CD14-positive monocyte (primary cell): ENCODE data around the gene SELENBP1. TPM values are rescaled to one million over a fixed set of nuclear protein-coding genes. Genes with fewer than 3 reads are reported as not detected.
"Not testable (repeated sequence)": the region's sequence is repeated elsewhere in the genome, so short reads cannot be mapped to it uniquely, and the experiment has no call there.

ENCODE experiments used
- DNase-seq, 3 donors: peaks; one replicate each; pipeline ENCODE4 v3.0.0-alpha.2; 2011 to 2022
- H2AFZ ChIP-seq: 2 replicates; pipeline ENCODE4 v1.6.0; 2012; ENCODE audit warnings: mild to moderate bottlenecking, low read depth, low read length, inconsistent platforms; ENCODE audit not compliant: insufficient read depth, poor library complexity, severe bottlenecking
- H3K27ac ChIP-seq, 2 donors: 1 replicate in 1 of 2; 2 replicates in 1 of 2; pipeline ENCODE4 v1.5.1; 2012 to 2013; ENCODE audit warnings: low read length in 2 of 2, control low read depth in 1 of 2, inconsistent platforms in 1 of 2, low read depth in 1 of 2, mild to moderate bottlenecking in 1 of 2
- H3K27me3 ChIP-seq, 2 donors: one replicate each; pipeline versions ENCODE4 v1.6.0 to v1.6.1; 2011 to 2013; ENCODE audit warnings: low read length in 2 of 2; ENCODE audit not compliant: control insufficient read depth in 2 of 2, insufficient read depth in 2 of 2
- H3K36me3 ChIP-seq, 2 donors: replicated peaks in 1 of 2; 1 replicate in 1 of 2; 2 replicates in 1 of 2; pipeline versions ENCODE4 v1.5.1 to v1.6.1; 2012 to 2013; ENCODE audit warnings: low read length in 2 of 2, control low read depth in 1 of 2, inconsistent platforms in 1 of 2, mild to moderate bottlenecking in 1 of 2; ENCODE audit not compliant: insufficient read depth in 2 of 2, control insufficient read depth in 1 of 2
- H3K4me1 ChIP-seq, 2 donors: 1 replicate in 1 of 2; 2 replicates in 1 of 2; pipeline versions ENCODE4 v1.5.1 to v1.6.1; 2012 to 2013; ENCODE audit warnings: low read length in 2 of 2, control low read depth in 1 of 2, inconsistent platforms in 1 of 2, mild to moderate bottlenecking in 1 of 2, moderate library complexity in 1 of 2; ENCODE audit not compliant: insufficient read depth in 2 of 2, control insufficient read depth in 1 of 2
- H3K4me2 ChIP-seq: replicated peaks from 2 replicates; pipeline ENCODE3; 2012; ENCODE audit warnings: low read length, moderate library complexity, mild to moderate bottlenecking; ENCODE audit not compliant: poor library complexity, severe bottlenecking; ENCODE audit errors: extremely low read depth
- H3K4me3 ChIP-seq, 3 experiments: fragments of 200-600 bp in 1 of 3; sonication (generic) in 1 of 3; replicated peaks in 1 of 3; 1 replicate in 2 of 3; 2 replicates in 1 of 3; pipeline ENCODE4 v1.5.1; 2011 to 2013; ENCODE audit warnings: low read length in 3 of 3, mild to moderate bottlenecking in 3 of 3, control low read depth in 2 of 3, low read depth in 2 of 3, inconsistent platforms in 1 of 3, moderate library complexity in 1 of 3
- H3K79me2 ChIP-seq: 2 replicates; pipeline ENCODE4 v1.6.0; 2012; ENCODE audit warnings: mild to moderate bottlenecking, control low read depth, inconsistent platforms, low read length, moderate library complexity; ENCODE audit not compliant: insufficient read depth
- H3K9ac ChIP-seq: 2 replicates; pipeline ENCODE4 v1.6.0; 2017; ENCODE audit warnings: low read length, mild to moderate bottlenecking; ENCODE audit not compliant: insufficient read depth, poor library complexity, severe bottlenecking
- H3K9me3 ChIP-seq, 2 donors: replicated peaks in 1 of 2; 1 replicate in 1 of 2; 2 replicates in 1 of 2; pipeline versions ENCODE4 v1.5.1 to v1.6.1; 2012 to 2013; ENCODE audit warnings: low read length in 2 of 2, control low read depth in 1 of 2; ENCODE audit not compliant: control insufficient read depth in 1 of 2, insufficient read depth in 1 of 2
- H4K20me1 ChIP-seq: 2 replicates; pipeline ENCODE4 v1.6.0; 2012; ENCODE audit warnings: mild to moderate bottlenecking, low read length, control low read depth, moderate library complexity; ENCODE audit not compliant: insufficient read depth
- H3K27ac Mint-ChIP-seq, 7 donors: one replicate each; pipeline ENCODE4 v1.8.0; 2020; ENCODE audit warnings: mild to moderate bottlenecking in 7 of 7, mixed read lengths in 7 of 7, moderate library complexity in 6 of 7, inconsistent platforms in 2 of 7
- H3K27me3 Mint-ChIP-seq, 3 donors: one replicate each; pipeline ENCODE4 v1.8.0; 2021 to 2022; ENCODE audit warnings: low read depth in 3 of 3, mild to moderate bottlenecking in 3 of 3, mixed read lengths in 3 of 3, moderate library complexity in 3 of 3, inconsistent platforms in 1 of 3
- H3K36me3 Mint-ChIP-seq, 2 donors: one replicate each; pipeline ENCODE4 v1.8.0; 2020; ENCODE audit warnings: mixed read lengths in 2 of 2, inconsistent platforms in 1 of 2, mild to moderate bottlenecking in 1 of 2
- H3K4me1 Mint-ChIP-seq: one replicate; pipeline ENCODE4 v1.8.0; 2020; ENCODE audit warnings: mild to moderate bottlenecking, mixed read lengths
- H3K4me3 Mint-ChIP-seq, 2 donors: one replicate each; pipeline ENCODE4 v1.8.0; 2020; ENCODE audit warnings: mild to moderate bottlenecking in 2 of 2, mixed read lengths in 2 of 2, moderate library complexity in 1 of 2
- H3K9me3 Mint-ChIP-seq, 7 donors: one replicate each; pipeline ENCODE4 v1.8.0; 2020 to 2022; ENCODE audit warnings: mixed read lengths in 7 of 7, mild to moderate bottlenecking in 6 of 7, moderate library complexity in 6 of 7, inconsistent platforms in 2 of 7
- WGBS: methylation state at CpG from one replicate; pipeline ENCODE4 v1.1.5; 2013; ENCODE audit warnings: missing lambda C conversion rate; ENCODE audit not compliant: insufficient coverage; 5-methylcytosine and 5-hydroxymethylcytosine counted together
- intact Hi-C, 2 donors: fragments of 100-400 bp; cut with micrococcal nuclease; formaldehyde crosslinking; loops; one replicate each; pipeline versions ENCODE4 v1.15.0 to v1.15.1; 2023
- polyA plus RNA-seq, 3 donors: library from polyadenylated mRNA; depleted of rRNA in 1 of 3; unstranded in 2 of 3; stranded (reverse) in 1 of 3; fragments of 300-500 nt in 2 of 3; fragments of >200 nt in 1 of 3; fragmentation: Illumina TruSeq in 2 of 3; gene quantifications; 1 replicate in 2 of 3; 2 replicates in 1 of 3; pipeline ENCODE4 v1.2.3, GENCODE V29; 2012 to 2021
- TF ChIP-seq, protein P1 (sequence below): fragments of 200-600 bp; IDR thresholded peaks from one replicate; pipeline ENCODE4 v1.8.0; 2022; ENCODE audit warnings: antibody characterized with exemption, mild to moderate bottlenecking

The SELENBP1 gene
- polyA plus RNA-seq, 3 donors, result 0.61 to 0.79 TPM; not detected in 1

GRCh38 chr1:151393583-151393982, 21.1 kb upstream of the SELENBP1 start:
- Mint-ChIP-seq H3K4me1 (no peaks in the 10 kb centered on the region), H3K27ac (no peak overlapping the region), H3K36me3 (no peaks in the 10 kb centered on the region), H3K4me3 (no peak overlapping the region), H3K9me3 (peaks cover 0 to 6% (median 4%) of the 10 kb centered on the region in 7 donors), H3K27me3 (peaks cover 0 to 17% (median 3%) of the 10 kb centered on the region in 3 donors)
- H3K27me3 ChIP-seq, result no peaks in the 10 kb centered on the region
- no peaks in the 10 kb centered on the region for H3K79me2 ChIP-seq
- H3K4me1 ChIP-seq, result no peaks in the 10 kb centered on the region
- DNase-seq, result no peak
- no peaks in the 10 kb centered on the region for H3K36me3 ChIP-seq
- TF ChIP-seq, protein P1, sequence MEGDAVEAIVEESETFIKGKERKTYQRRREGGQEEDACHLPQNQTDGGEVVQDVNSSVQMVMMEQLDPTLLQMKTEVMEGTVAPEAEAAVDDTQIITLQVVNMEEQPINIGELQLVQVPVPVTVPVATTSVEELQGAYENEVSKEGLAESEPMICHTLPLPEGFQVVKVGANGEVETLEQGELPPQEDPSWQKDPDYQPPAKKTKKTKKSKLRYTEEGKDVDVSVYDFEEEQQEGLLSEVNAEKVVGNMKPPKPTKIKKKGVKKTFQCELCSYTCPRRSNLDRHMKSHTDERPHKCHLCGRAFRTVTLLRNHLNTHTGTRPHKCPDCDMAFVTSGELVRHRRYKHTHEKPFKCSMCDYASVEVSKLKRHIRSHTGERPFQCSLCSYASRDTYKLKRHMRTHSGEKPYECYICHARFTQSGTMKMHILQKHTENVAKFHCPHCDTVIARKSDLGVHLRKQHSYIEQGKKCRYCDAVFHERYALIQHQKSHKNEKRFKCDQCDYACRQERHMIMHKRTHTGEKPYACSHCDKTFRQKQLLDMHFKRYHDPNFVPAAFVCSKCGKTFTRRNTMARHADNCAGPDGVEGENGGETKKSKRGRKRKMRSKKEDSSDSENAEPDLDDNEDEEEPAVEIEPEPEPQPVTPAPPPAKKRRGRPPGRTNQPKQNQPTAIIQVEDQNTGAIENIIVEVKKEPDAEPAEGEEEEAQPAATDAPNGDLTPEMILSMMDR, result no peak
- H2AFZ ChIP-seq, result no peak overlapping the region
- no peak overlapping the region for H3K4me3 ChIP-seq
- H3K27ac ChIP-seq, result no peak overlapping the region
- H3K4me2 ChIP-seq, result no peak overlapping the region
- no peak overlapping the region for H3K9ac ChIP-seq
- no peaks in the 10 kb centered on the region for H3K9me3 ChIP-seq
- intact Hi-C loops, result no loop called here
- H4K20me1 ChIP-seq, result no peaks in the 10 kb centered on the region

- WGBS, result no CpG with 5 or more reads among the region's 3 CpGs
- Histone ChIP-seq H3K36me3 (no peaks in the 10 kb centered on the region), H2AFZ (no peak overlapping the region), H4K20me1 (no peaks in the 10 kb centered on the region), H3K4me2 (no peak overlapping the region), H3K4me3 (no peak overlapping the region), H3K9me3 (no peaks in the 10 kb centered on the region), H3K79me2 (no peaks in the 10 kb centered on the region), H3K4me1 (no peaks in the 10 kb centered on the region), H3K27ac (no peak overlapping the region), H3K9ac (no peak overlapping the region), H3K27me3 (no peaks in the 10 kb centered on the region)
- H3K27ac Mint-ChIP-seq, result no peak overlapping the region
- peaks cover 0 to 5% (median 4%) of the 10 kb centered on the region in 7 donors for H3K9me3 Mint-ChIP-seq
- H3K36me3 Mint-ChIP-seq, result no peaks in the 10 kb centered on the region
- no peak for DNase-seq
- no peaks in the 10 kb centered on the region for H3K4me1 Mint-ChIP-seq
- TF ChIP-seq, protein P1, result no peak
- intact Hi-C loops, result no loop called here
- no peak overlapping the region for H3K4me3 Mint-ChIP-seq
- peaks cover 0 to 10% (median 3%) of the 10 kb centered on the region in 3 donors for H3K27me3 Mint-ChIP-seq
Observed at GRCh38 chr1:151391079-151391563, 18.6 kb upstream of the SELENBP1 start.

- H3K9me3 ChIP-seq, H3K27me3 ChIP-seq, H3K27ac ChIP-seq, H3K4me3 ChIP-seq, H4K20me1 ChIP-seq, H3K4me1 Mint-ChIP-seq, DNase-seq, H3K36me3 Mint-ChIP-seq, H3K9ac ChIP-seq, H3K4me3 Mint-ChIP-seq, H3K36me3 ChIP-seq, intact Hi-C loops, H3K4me2 ChIP-seq, H3K79me2 ChIP-seq, H3K9me3 Mint-ChIP-seq, H3K4me1 ChIP-seq, H2AFZ ChIP-seq: not testable (repeated sequence)
- Mint-ChIP-seq H3K27me3 (peaks cover 0 to 10% (median 3%) of the 10 kb centered on the region in 3 donors), H3K27ac (peak overlapping the region in 1 of 7 donors; percentile 40)
- 98% methylated on average over 8 of the region's 22 CpGs for WGBS
Observed at GRCh38 chr1:151390221-151391078, 17.9 kb upstream of the SELENBP1 start.
